GM19035 (cell line): ENCODE measurements around the gene SELL.
"Not testable (repeated sequence)": the region's sequence is repeated elsewhere in the genome, so short reads cannot be mapped to it uniquely, and the experiment has no call there.

Experiments
- ATAC-seq: cut with Tn5 transposase; IDR thresholded peaks from one replicate; pipeline ENCODE4 v1.9.1; 2021; ENCODE audit not compliant: unreplicated experiment

Gene SELL

DNA sequence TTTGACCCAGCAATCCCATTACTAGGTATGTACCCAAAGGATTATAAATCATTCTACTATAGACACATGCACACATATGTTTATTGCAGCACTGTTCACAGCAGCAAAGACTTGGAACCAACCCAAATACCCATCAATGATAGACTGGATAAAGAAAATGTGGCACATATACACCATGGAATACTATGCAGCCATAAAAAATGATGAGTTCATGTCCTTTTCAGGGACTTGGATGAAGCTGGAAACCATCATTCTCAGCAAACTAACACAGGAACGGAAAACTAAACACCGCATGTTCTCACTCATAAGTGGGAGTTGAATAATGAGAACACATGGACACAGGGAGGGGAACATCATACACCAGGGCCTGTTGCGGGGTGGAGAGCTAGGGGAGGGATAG, 41.2 kb downstream of the SELL start:
- not testable (repeated sequence) for ATAC-seq

GRCh38 chr1:169667699-169668596, 43.5 kb downstream of the SELL start:
- ATAC-seq: not testable (repeated sequence)

- ATAC-seq: peak; percentile 71
Measured at GRCh38 chr1:169667227-169667639, 44.2 kb downstream of the SELL start.

- not testable (repeated sequence) for ATAC-seq
Measured at GRCh38 chr1:169662680-169663079, 48.7 kb downstream of the SELL start.

DNA sequence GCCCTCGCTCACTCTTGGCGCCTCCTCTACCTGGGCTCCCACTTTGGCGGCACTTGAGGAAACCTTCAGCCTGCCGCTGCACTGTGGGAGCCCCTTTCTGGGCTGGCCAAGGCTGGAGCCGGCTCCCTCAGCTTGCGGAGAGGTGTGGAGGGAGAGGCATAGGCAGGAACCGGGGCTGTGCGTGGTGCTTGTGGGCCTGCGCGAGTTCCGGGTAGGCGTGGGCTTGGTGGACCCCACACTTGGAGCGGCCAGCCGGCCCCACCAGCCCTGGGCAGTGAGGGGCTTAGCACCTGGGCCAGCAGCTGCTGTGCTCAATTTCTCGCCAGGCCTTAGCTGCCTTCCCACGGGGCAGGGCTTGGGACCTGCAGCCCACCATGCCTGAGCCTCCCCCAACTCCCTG, 50.4 kb downstream of the SELL start:
- not testable (repeated sequence) for ATAC-seq

- ATAC-seq: not testable (repeated sequence)
Measured at GRCh38 chr1:169658777-169659176, 52.6 kb downstream of the SELL start.

DNA sequence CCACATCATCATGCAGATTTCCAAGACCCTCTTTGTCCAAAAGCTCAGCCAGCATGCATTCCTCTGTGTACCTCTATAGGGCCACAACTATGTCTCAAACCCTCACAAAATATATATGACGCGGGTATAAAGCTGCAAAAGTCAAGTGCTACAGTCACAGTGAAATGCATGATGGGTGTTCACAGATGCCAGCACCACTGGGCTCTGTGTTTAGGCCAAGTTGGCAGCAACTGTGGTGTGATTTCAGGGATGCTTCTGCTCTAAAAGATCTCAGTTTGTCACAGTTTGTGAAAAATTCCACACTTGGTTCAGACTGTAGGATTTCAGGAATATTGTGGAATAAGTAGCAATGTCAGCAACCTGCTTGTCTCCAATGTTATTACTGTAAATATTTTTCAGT, 57.5 kb downstream of the SELL start:
- ATAC-seq: no peak

- ATAC-seq: no peak
Measured at GRCh38 chr1:169651035-169651434, 60.4 kb downstream of the SELL start.

- no peak for ATAC-seq
Measured at GRCh38 chr1:169650551-169650950, 60.9 kb downstream of the SELL start.

- ATAC-seq: no peak
Measured at GRCh38 chr1:169648709-169649108, 62.7 kb downstream of the SELL start.

- ATAC-seq: no peak
Measured at GRCh38 chr1:169648187-169648586, 63.2 kb downstream of the SELL start.

DNA sequence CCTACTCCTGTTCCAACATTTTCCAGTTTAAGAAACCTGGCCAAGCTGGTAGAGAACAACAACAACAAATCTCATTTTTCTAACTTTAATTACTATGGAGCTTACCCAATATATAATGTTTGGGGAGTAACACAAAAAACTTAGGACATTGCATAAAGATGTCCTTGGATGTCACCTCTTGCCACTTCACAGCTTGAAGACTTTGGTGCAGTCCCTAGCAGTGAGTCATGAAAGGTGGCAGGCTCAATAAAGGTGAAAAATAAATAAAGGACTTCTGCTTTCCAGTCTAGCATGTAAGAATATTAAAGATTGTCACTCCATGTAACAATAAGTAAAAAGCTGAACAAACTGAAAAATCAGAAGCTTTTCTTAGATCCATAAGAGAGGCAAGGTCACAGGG, 63.9 kb downstream of the SELL start:
- no peak for ATAC-seq

GRCh38 chr1:169644297-169644696, 67.1 kb downstream of the SELL start:
- ATAC-seq: no peak
